Progenitor cell of endocrine pancreas (in vitro differentiated cells): Measurements from ENCODE around the gene ADGRG3. TPM values are rescaled to one million over a fixed set of nuclear protein-coding genes. Genes with fewer than 3 reads are reported as not detected.

ENCODE experiments used
- DNase-seq: peaks from one replicate; pipeline ENCODE4 v3.0.0; 2021; ENCODE audit warnings: low spot score; ENCODE audit not compliant: unreplicated experiment
- H3K27ac Mint-ChIP-seq: 2 replicates; pipeline ENCODE4 v1.8.0; 2021; ENCODE audit warnings: mild to moderate bottlenecking, moderate library complexity, mixed read lengths
- H3K27me3 Mint-ChIP-seq: 2 replicates; pipeline ENCODE4 v1.8.0; 2021; ENCODE audit warnings: mixed read lengths
- H3K36me3 Mint-ChIP-seq: 2 replicates; pipeline ENCODE4 v1.8.0; 2022; ENCODE audit warnings: mixed read lengths; ENCODE audit not compliant: insufficient read depth
- H3K4me1 Mint-ChIP-seq: 2 replicates; pipeline ENCODE4 v1.8.0; 2021; ENCODE audit warnings: low read depth, mixed read lengths
- H3K4me3 Mint-ChIP-seq: 2 replicates; pipeline ENCODE4 v1.8.0; 2021; ENCODE audit warnings: low read depth, mild to moderate bottlenecking, moderate library complexity, mixed read lengths
- H3K9me3 Mint-ChIP-seq: 2 replicates; pipeline ENCODE4 v1.8.0; 2021; ENCODE audit warnings: low read depth, mixed read lengths
- CTCF ChIP-seq: fragments of 200-600 bp; sonication (generic); IDR thresholded peaks from one replicate; pipeline ENCODE4 v1.5.0; 2021; ENCODE audit warnings: antibody characterized with exemption, mild to moderate bottlenecking; ENCODE audit not compliant: unreplicated experiment
- total RNA-seq: library from RNA; stranded (reverse); gene quantifications from 2 replicates; pipeline ENCODE4 v1.2.1, GENCODE V29; 2021

Gene ADGRG3
- total RNA-seq, 1 donor from 2014 or later: not detected

GRCh38 chr16:57688487-57688986 is 20.4 kb downstream of the ADGRG3 start:
- peaks cover 9% of the 10 kb centered on the region for H3K4me1 Mint-ChIP-seq
- H3K36me3 Mint-ChIP-seq: no peaks in the 10 kb centered on the region
- no peak for DNase-seq
- no peaks in the 10 kb centered on the region for H3K9me3 Mint-ChIP-seq
- H3K27ac Mint-ChIP-seq: no peak overlapping the region
- no peak for TF ChIP-seq CTCF
- no peaks in the 10 kb centered on the region for H3K27me3 Mint-ChIP-seq
- no peak overlapping the region for H3K4me3 Mint-ChIP-seq

GRCh38 chr16:57688987-57689761 is 21.1 kb downstream of the ADGRG3 start:
- H3K4me3 Mint-ChIP-seq: no peak overlapping the region
- no peak for DNase-seq
- peaks cover 15% of the 10 kb centered on the region for H3K4me1 Mint-ChIP-seq
- H3K27ac Mint-ChIP-seq: no peak overlapping the region
- no peaks in the 10 kb centered on the region for H3K27me3 Mint-ChIP-seq
- H3K9me3 Mint-ChIP-seq: no peaks in the 10 kb centered on the region
- TF ChIP-seq CTCF: no peak
- H3K36me3 Mint-ChIP-seq: no peaks in the 10 kb centered on the region

- TF ChIP-seq CTCF: no peak
- DNase-seq: no peak
Observed at GRCh38 chr16:57689762-57690558, 21.9 kb downstream of the ADGRG3 start.

GRCh38 chr16:57690782-57691471 is 22.8 kb downstream of the ADGRG3 start:
- TF ChIP-seq CTCF: no peak
- Mint-ChIP-seq H3K27ac (no peak overlapping the region), H3K27me3 (no peaks in the 10 kb centered on the region), H3K4me3 (no peak overlapping the region), H3K9me3 (no peaks in the 10 kb centered on the region), H3K4me1 (peaks cover 22% of the 10 kb centered on the region), H3K36me3 (no peaks in the 10 kb centered on the region)
- DNase-seq: no peak

More at GRCh38 chr16:57689762-57690558, 21.9 kb downstream of the ADGRG3 start:
- H3K36me3 Mint-ChIP-seq: no peaks in the 10 kb centered on the region
- H3K27ac Mint-ChIP-seq: no peak overlapping the region
- H3K27me3 Mint-ChIP-seq: no peaks in the 10 kb centered on the region
- peaks cover 22% of the 10 kb centered on the region for H3K4me1 Mint-ChIP-seq
- no peak overlapping the region for H3K4me3 Mint-ChIP-seq
- no peaks in the 10 kb centered on the region for H3K9me3 Mint-ChIP-seq

GRCh38 chr16:57692636-57693035 is 24.5 kb downstream of the ADGRG3 start:
- no peak for TF ChIP-seq CTCF
- Mint-ChIP-seq H3K36me3 (no peaks in the 10 kb centered on the region), H3K27me3 (no peaks in the 10 kb centered on the region), H3K9me3 (no peaks in the 10 kb centered on the region), H3K4me3 (no peak overlapping the region), H3K4me1 (peaks cover 22% of the 10 kb centered on the region), H3K27ac (no peak overlapping the region)
- no peak for DNase-seq
